WTC11 (cell line): Measurements from ENCODE around the gene ZDHHC4. TPM values are rescaled to one million over a fixed set of nuclear protein-coding genes. Genes with fewer than 3 reads are reported as not detected.
A peak's percentile ranks its signal among the peaks of the same experiment; 100 is the strongest.

Experiments
- ATAC-seq: fragments of 200-7000 bp; cut with Tn5 transposase; 2 replicates; pipeline ENCODE4 v1.10.0; 2021; ENCODE audit warnings: mild to moderate bottlenecking, moderate library complexity
- CTCF ChIA-PET: fragments of 300-600 bp; sonication (Branson Sonifier 250); formaldehyde crosslinking; loops from one replicate; lab custom pipeline; 2021; ENCODE audit warnings: antibody characterized with exemption; lab: Charles Lee
- POLR2A ChIA-PET: fragments of 350-600 bp; sonication (Branson Sonifier 250); formaldehyde crosslinking; loops from one replicate; lab custom pipeline; 2021; ENCODE audit warnings: antibody characterized with exemption; lab: Charles Lee
- DNase-seq: peaks from one replicate; pipeline ENCODE4 v3.0.0; 2021; ENCODE audit warnings: low spot score
- H3K27ac Mint-ChIP-seq: 2 replicates; pipeline ENCODE4 v1.8.0; 2021; ENCODE audit warnings: mixed read lengths
- H3K27me3 Mint-ChIP-seq: 2 replicates; pipeline ENCODE4 v1.8.0; 2021; ENCODE audit warnings: low read depth, mild to moderate bottlenecking, moderate library complexity, mixed read lengths
- H3K36me3 Mint-ChIP-seq: 2 replicates; pipeline ENCODE4 v1.8.0; 2021; ENCODE audit warnings: mixed read lengths
- H3K4me1 Mint-ChIP-seq: 2 replicates; pipeline ENCODE4 v1.8.0; 2022; ENCODE audit warnings: mixed read lengths
- H3K4me3 Mint-ChIP-seq: 2 replicates; pipeline ENCODE4 v1.8.0; 2021; ENCODE audit warnings: mild to moderate bottlenecking, moderate library complexity, mixed read lengths
- H3K9me3 Mint-ChIP-seq: 2 replicates; pipeline ENCODE4 v1.8.0; 2021; ENCODE audit warnings: mixed read lengths
- AR ChIP-seq: fragments of 250-450 bp; sonication (Bioruptor Pico); IDR thresholded peaks from 2 replicates; pipeline ENCODE4 v1.9.0; 2021; ENCODE audit warnings: mild to moderate bottlenecking
- ETV6 ChIP-seq: sonication (generic); formaldehyde crosslinking; IDR thresholded peaks from 2 replicates; pipeline ENCODE4 v1.8.1; 2022; ENCODE audit warnings: mild to moderate bottlenecking, missing genetic modification reagents
- FOXP1 ChIP-seq: sonication (generic); formaldehyde crosslinking; IDR thresholded peaks from 2 replicates; pipeline ENCODE4 v1.8.0; 2022; ENCODE audit warnings: missing genetic modification reagents, mild to moderate bottlenecking, moderate library complexity, borderline replicate concordance
- GABPB1 ChIP-seq: sonication (generic); formaldehyde crosslinking; IDR thresholded peaks from 2 replicates; pipeline ENCODE4 v1.8.1; 2023; ENCODE audit warnings: mild to moderate bottlenecking, missing genetic modification reagents
- GRHL2 ChIP-seq: fragments of 250-450 bp; sonication (Bioruptor Pico); IDR thresholded peaks from 2 replicates; pipeline ENCODE4 v1.8.0; 2022; ENCODE audit warnings: mild to moderate bottlenecking, moderate library complexity; ENCODE audit not compliant: insufficient replicate concordance, severe bottlenecking
- IRF2 ChIP-seq: sonication (generic); formaldehyde crosslinking; IDR thresholded peaks from 2 replicates; pipeline ENCODE4 v1.8.0; 2022; ENCODE audit warnings: low read depth, missing genetic modification reagents, borderline replicate concordance
- JUN ChIP-seq: sonication (generic); formaldehyde crosslinking; IDR thresholded peaks from 2 replicates; pipeline ENCODE4 v1.8.0; 2023; ENCODE audit warnings: mild to moderate bottlenecking, missing genetic modification reagents
- KAT7 ChIP-seq: sonication (generic); formaldehyde crosslinking; IDR thresholded peaks from 2 replicates; pipeline ENCODE4 v1.8.1; 2023; ENCODE audit warnings: missing genetic modification reagents, mild to moderate bottlenecking, borderline replicate concordance
- MLX ChIP-seq: sonication (generic); formaldehyde crosslinking; IDR thresholded peaks from 2 replicates; pipeline ENCODE4 v1.8.1; 2023; ENCODE audit warnings: mild to moderate bottlenecking, missing genetic modification reagents, moderate library complexity
- NR1H2 ChIP-seq: sonication (generic); formaldehyde crosslinking; IDR thresholded peaks from 2 replicates; pipeline ENCODE4 v1.9.0; 2021; ENCODE audit warnings: mild to moderate bottlenecking, moderate library complexity, missing genetic modification reagents
- USF2 ChIP-seq: sonication (generic); formaldehyde crosslinking; IDR thresholded peaks from 2 replicates; pipeline ENCODE4 v1.8.1; 2023; ENCODE audit warnings: mild to moderate bottlenecking, missing genetic modification reagents, moderate library complexity
- ZBTB21 ChIP-seq: sonication (generic); formaldehyde crosslinking; IDR thresholded peaks from 2 replicates; pipeline ENCODE4 v1.8.1; 2023; ENCODE audit warnings: mild to moderate bottlenecking, missing genetic modification reagents, borderline replicate concordance
- ZNF138 ChIP-seq: sonication (generic); formaldehyde crosslinking; conservative IDR thresholded peaks from 2 replicates; pipeline ENCODE4 v1.8.1; 2022; ENCODE audit warnings: mild to moderate bottlenecking, moderate library complexity, missing genetic modification reagents
- ZNF263 ChIP-seq: sonication (generic); formaldehyde crosslinking; IDR thresholded peaks from 2 replicates; pipeline ENCODE4 v1.8.1; 2022; ENCODE audit warnings: low read depth, mild to moderate bottlenecking, moderate library complexity, missing genetic modification reagents
- ZNF396 ChIP-seq: fragments of 250-450 bp; sonication (Bioruptor Pico); IDR thresholded peaks from 2 replicates; pipeline ENCODE4 v1.8.0; 2021; ENCODE audit warnings: mild to moderate bottlenecking, moderate library complexity, borderline replicate concordance
- ZNF425 ChIP-seq: fragments of 250-450 bp; sonication (Bioruptor Pico); conservative IDR thresholded peaks from 2 replicates; pipeline ENCODE4 v1.9.0; 2021; ENCODE audit warnings: mild to moderate bottlenecking
- ZNF671 ChIP-seq: fragments of 250-450 bp; sonication (Bioruptor Pico); IDR thresholded peaks from 2 replicates; pipeline ENCODE4 v1.8.0; 2021; ENCODE audit warnings: mild to moderate bottlenecking
- total RNA-seq: library from RNA; stranded (reverse); gene quantifications from 3 replicates; pipeline ENCODE4 v1.2.3, GENCODE V29; 2021
- TF ChIP-seq, protein P1 (sequence below): sonication (generic); formaldehyde crosslinking; IDR thresholded peaks from 2 replicates; pipeline ENCODE4 v1.8.0; 2022; ENCODE audit warnings: mild to moderate bottlenecking, missing genetic modification reagents
- TF ChIP-seq, protein P2 (sequence below): fragments of 250-450 bp; sonication (Bioruptor Pico); IDR thresholded peaks from 2 replicates; pipeline ENCODE4 v1.9.0; 2021; ENCODE audit warnings: moderate library complexity, mild to moderate bottlenecking, inconsistent platforms, borderline replicate concordance
- TF ChIP-seq, protein P3 (sequence below): sonication (generic); formaldehyde crosslinking; IDR thresholded peaks from 2 replicates; pipeline ENCODE4 v1.8.0; 2022; ENCODE audit warnings: mild to moderate bottlenecking, missing genetic modification reagents
- TF ChIP-seq, protein P4 (sequence below): fragments of 200-600 bp; IDR thresholded peaks from 2 replicates; pipeline ENCODE4 v1.8.0; 2022; ENCODE audit warnings: antibody characterized with exemption

ZDHHC4 gene
- total RNA-seq, 1 experiment from 2014 or later, result 37.7 TPM

DNA sequence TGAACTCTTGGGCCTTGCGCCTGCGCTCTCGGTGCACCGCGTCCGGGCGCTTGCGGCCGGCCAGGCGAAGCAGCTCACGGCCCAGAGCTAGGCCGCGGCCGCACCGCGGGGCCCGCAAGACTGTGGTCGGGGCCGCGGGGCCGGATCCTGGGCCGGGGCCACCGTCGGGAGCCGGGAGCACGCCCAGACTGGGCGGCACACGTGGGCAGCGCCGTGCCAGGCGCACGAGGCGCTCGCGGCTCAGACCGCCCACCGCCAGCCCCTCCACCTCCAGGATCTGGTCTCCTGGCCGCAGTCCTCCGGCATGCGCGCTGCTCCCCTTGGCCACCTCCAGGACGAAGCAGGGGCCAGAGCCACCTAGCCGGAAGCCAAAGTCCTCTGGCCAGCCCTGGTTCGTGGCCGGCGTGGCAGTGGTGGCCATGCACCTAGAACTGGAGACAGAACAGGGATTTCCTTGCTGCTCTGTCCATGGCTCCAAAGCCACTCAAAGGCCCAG, 26.2 kb upstream of the ZDHHC4 start, which contains the start of gene GRID2IP (continued):
- TF ChIP-seq, protein P1, sequence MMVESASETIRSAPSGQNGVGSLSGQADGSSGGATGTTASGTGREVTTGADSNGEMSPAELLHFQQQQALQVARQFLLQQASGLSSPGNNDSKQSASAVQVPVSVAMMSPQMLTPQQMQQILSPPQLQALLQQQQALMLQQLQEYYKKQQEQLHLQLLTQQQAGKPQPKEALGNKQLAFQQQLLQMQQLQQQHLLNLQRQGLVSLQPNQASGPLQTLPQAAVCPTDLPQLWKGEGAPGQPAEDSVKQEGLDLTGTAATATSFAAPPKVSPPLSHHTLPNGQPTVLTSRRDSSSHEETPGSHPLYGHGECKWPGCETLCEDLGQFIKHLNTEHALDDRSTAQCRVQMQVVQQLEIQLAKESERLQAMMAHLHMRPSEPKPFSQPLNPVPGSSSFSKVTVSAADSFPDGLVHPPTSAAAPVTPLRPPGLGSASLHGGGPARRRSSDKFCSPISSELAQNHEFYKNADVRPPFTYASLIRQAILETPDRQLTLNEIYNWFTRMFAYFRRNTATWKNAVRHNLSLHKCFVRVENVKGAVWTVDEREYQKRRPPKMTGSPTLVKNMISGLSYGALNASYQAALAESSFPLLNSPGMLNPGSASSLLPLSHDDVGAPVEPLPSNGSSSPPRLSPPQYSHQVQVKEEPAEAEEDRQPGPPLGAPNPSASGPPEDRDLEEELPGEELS (CRISPR knock-in tag), result no peak
- no peak for TF ChIP-seq ZBTB21 (CRISPR knock-in tag)
- TF ChIP-seq MLX (CRISPR knock-in tag), result no peak
- no peak for TF ChIP-seq ZNF138 (CRISPR knock-in tag)
- no peak for TF ChIP-seq KAT7 (CRISPR knock-in tag)
- TF ChIP-seq ZNF671 (CRISPR knock-in tag), result no peak
- TF ChIP-seq USF2, result no peak
- no peak for TF ChIP-seq ZNF396 (CRISPR knock-in tag)
- TF ChIP-seq, protein P2, sequence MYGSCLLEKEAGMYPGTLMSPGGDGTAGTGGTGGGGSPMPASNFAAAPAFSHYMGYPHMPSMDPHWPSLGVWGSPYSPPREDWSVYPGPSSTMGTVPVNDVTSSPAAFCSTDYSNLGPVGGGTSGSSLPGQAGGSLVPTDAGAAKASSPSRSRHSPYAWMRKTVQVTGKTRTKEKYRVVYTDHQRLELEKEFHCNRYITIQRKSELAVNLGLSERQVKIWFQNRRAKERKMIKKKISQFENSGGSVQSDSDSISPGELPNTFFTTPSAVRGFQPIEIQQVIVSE (CRISPR knock-in tag), result no peak
- no peak for TF ChIP-seq GRHL2 (CRISPR knock-in tag)
- no peak for TF ChIP-seq GABPB1 (CRISPR knock-in tag)
- no peak for TF ChIP-seq ZNF263 (CRISPR knock-in tag)
- no peak for TF ChIP-seq JUN (CRISPR knock-in tag)
- TF ChIP-seq, all 79 proteins: peak for 0

GRCh38 chr7:6553448-6554044, 23.7 kb upstream of the ZDHHC4 start:
- ChIA-PET POLR2A (interaction anchor here (0.7 kb wide), 1 partner anchor 187 kb away, joined by 6 read pairs; no protein-coding TSS in a partner anchor), CTCF (interaction anchor here (1.7 kb wide), 1 partner anchor 37 kb away, joined by 5 read pairs; no protein-coding TSS in a partner anchor)
- no peak for DNase-seq
- Mint-ChIP-seq H3K4me3 (no peak overlapping the region), H3K27ac (no peak overlapping the region), H3K9me3 (no peaks in the 10 kb centered on the region), H3K27me3 (no peaks in the 10 kb centered on the region; the same call in 1 of the 2 replicates), H3K4me1 (no peaks in the 10 kb centered on the region), H3K36me3 (no peaks in the 10 kb centered on the region)
- peak; percentile 42; the same call in 1 of the 2 replicates for ATAC-seq
- TF ChIP-seq NR1H2 (CRISPR knock-in tag) (no peak), ZNF425 (CRISPR knock-in tag) (no peak), FOXP1 (CRISPR knock-in tag) (no peak), ETV6 (no peak), AR (CRISPR knock-in tag) (no peak), IRF2 (CRISPR knock-in tag) (no peak)
- TF ChIP-seq, protein P3, sequence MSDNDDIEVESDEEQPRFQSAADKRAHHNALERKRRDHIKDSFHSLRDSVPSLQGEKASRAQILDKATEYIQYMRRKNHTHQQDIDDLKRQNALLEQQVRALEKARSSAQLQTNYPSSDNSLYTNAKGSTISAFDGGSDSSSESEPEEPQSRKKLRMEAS (CRISPR knock-in tag), result no peak
- TF ChIP-seq, protein P4, sequence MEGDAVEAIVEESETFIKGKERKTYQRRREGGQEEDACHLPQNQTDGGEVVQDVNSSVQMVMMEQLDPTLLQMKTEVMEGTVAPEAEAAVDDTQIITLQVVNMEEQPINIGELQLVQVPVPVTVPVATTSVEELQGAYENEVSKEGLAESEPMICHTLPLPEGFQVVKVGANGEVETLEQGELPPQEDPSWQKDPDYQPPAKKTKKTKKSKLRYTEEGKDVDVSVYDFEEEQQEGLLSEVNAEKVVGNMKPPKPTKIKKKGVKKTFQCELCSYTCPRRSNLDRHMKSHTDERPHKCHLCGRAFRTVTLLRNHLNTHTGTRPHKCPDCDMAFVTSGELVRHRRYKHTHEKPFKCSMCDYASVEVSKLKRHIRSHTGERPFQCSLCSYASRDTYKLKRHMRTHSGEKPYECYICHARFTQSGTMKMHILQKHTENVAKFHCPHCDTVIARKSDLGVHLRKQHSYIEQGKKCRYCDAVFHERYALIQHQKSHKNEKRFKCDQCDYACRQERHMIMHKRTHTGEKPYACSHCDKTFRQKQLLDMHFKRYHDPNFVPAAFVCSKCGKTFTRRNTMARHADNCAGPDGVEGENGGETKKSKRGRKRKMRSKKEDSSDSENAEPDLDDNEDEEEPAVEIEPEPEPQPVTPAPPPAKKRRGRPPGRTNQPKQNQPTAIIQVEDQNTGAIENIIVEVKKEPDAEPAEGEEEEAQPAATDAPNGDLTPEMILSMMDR, result no peak
